K562 (cell line): ENCODE data around the gene IFI27L1. TPM values are rescaled to one million over a fixed set of nuclear protein-coding genes. Genes with fewer than 3 reads are reported as not detected.

Experiments used
- ATAC-seq: fragments of 200-7000 bp; cut with Tn5 transposase; 3 replicates; pipeline ENCODE4 v1.9.1; 2020; ENCODE audit warnings: moderate library complexity
- BruUV-seq: library from RNA; stranded (reverse); fragments of 400-500 nt; replicated peaks from 2 replicates; lab custom pipeline; 2021; lab: Mats Ljungman, UMichigan
- CTCF ChIA-PET: fragments of 300-600 bp; formaldehyde crosslinking; extraction: SDS; loops from one replicate; lab custom pipeline; 2021; ENCODE audit warnings: low intra/inter-chr PET ratio; lab: Yijun Ruan, JAX
- POLR2A ChIA-PET: fragments of 300-600, 350-650 bp; sonication (Branson Sonifier 250); formaldehyde crosslinking; extraction: SDS; loops from one replicate; lab custom pipeline; 2021; ENCODE audit warnings: antibody characterized with exemption, inconsistent platforms; lab: Yijun Ruan, JAX
- DNase-seq, 4 experiments: peaks; one replicate each; pipeline versions ENCODE4 v3.0.0 to v3.0.0-alpha.2; 2011 to 2018; ENCODE audit warnings: low spot score in 3 of 4, mixed read lengths in 3 of 4; ENCODE audit errors: extremely low read depth in 1 of 4
- FAIRE-seq: peaks from 2 replicates; lab custom pipeline; 2011; peaks lifted over from hg19 to GRCh38; lab: Jason Lieb, UNC
- H2AFZ ChIP-seq: 2 replicates; pipeline ENCODE4 v1.6.0; 2011; ENCODE audit warnings: low read depth, low read length, control low read depth, inconsistent platforms
- H3K27ac ChIP-seq: fragments of 200-600 bp; 3 replicates; pipeline ENCODE4 v1.8.0; 2011; ENCODE audit warnings: low read depth, mild to moderate bottlenecking, control low read depth, inconsistent platforms, low read length, moderate library complexity, mixed read lengths; ENCODE audit errors: extremely low read depth
- H3K27me3 ChIP-seq, 2 experiments: fragments of 300-600 bp in 1 of 2; 2 replicates in 1 of 2; 3 replicates in 1 of 2; pipeline versions ENCODE4 v1.6.0 to v1.8.0; 2011; ENCODE audit warnings: inconsistent platforms in 2 of 2, low read length in 2 of 2, mild to moderate bottlenecking in 1 of 2, mixed read lengths in 1 of 2, moderate library complexity in 1 of 2; ENCODE audit not compliant: control insufficient read depth in 2 of 2, insufficient read depth in 2 of 2
- H3K36me3 ChIP-seq: fragments of 300-600 bp; 3 replicates; pipeline ENCODE4 v1.8.0; 2011; ENCODE audit warnings: mild to moderate bottlenecking, low read length, inconsistent platforms; ENCODE audit not compliant: control insufficient read depth, insufficient read depth
- H3K4me1 ChIP-seq, 2 experiments: fragments of 200-600 bp in 1 of 2; replicated peaks in 1 of 2; 2 replicates in 1 of 2; 3 replicates in 1 of 2; pipeline versions ENCODE4 v1.5.1 to v1.8.0; 2011; ENCODE audit warnings: inconsistent platforms in 2 of 2, low read length in 2 of 2, mild to moderate bottlenecking in 1 of 2, mixed read lengths in 1 of 2, moderate library complexity in 1 of 2; ENCODE audit not compliant: control insufficient read depth in 2 of 2, insufficient read depth in 2 of 2
- H3K4me2 ChIP-seq: 2 replicates; pipeline ENCODE4 v1.6.1; 2011; ENCODE audit warnings: low read length, control low read depth, inconsistent platforms, mixed read lengths; ENCODE audit not compliant: insufficient read depth
- H3K4me3 ChIP-seq: fragments of 200-600 bp; sonication (generic), shearing (Covaris generic); 2 replicates; pipeline ENCODE4 v1.5.1; 2016; ENCODE audit warnings: control low read depth, inconsistent platforms
- H3K79me2 ChIP-seq: fragments of 200-600 bp; 3 replicates; pipeline ENCODE4 v1.8.0; 2011; ENCODE audit warnings: low read length, inconsistent platforms; ENCODE audit not compliant: control insufficient read depth, insufficient read depth
- H3K9ac ChIP-seq, 2 experiments: 2 replicates each; pipeline versions ENCODE4 v1.6.0 to v1.6.1; 2011; ENCODE audit warnings: low read depth in 2 of 2, low read length in 2 of 2, control low read depth in 1 of 2, inconsistent platforms in 1 of 2, mild to moderate bottlenecking in 1 of 2, mixed read lengths in 1 of 2; ENCODE audit not compliant: insufficient read depth in 1 of 2
- H3K9me1 ChIP-seq: one replicate; pipeline ENCODE4 v1.6.0; 2011; ENCODE audit warnings: inconsistent platforms, mild to moderate bottlenecking, low read length, moderate library complexity; ENCODE audit not compliant: control insufficient read depth, insufficient read depth
- H3K9me3 ChIP-seq: replicated peaks from 2 replicates; pipeline ENCODE4 v1.5.1; 2011; ENCODE audit warnings: low read depth, low read length, inconsistent platforms; ENCODE audit not compliant: control insufficient read depth, insufficient read depth
- H4K20me1 ChIP-seq: replicated peaks from 2 replicates; pipeline ENCODE4 v1.6.1; 2011; ENCODE audit warnings: low read length, inconsistent platforms, mixed read lengths; ENCODE audit not compliant: control insufficient read depth, insufficient read depth
- ATF6 ChIP-seq: sonication (generic); formaldehyde crosslinking; IDR thresholded peaks from 2 replicates; pipeline ENCODE4 v1.4.0; 2020; ENCODE audit warnings: mild to moderate bottlenecking, missing genetic modification reagents
- BACH1 ChIP-seq: fragments of 200-800 bp; sonication (Bioruptor generic); IDR thresholded peaks from 2 replicates; pipeline ENCODE4 v1.6.1; 2016; ENCODE audit warnings: missing genetic modification characterization, missing compliant biosample characterization
- BRF1 ChIP-seq: IDR thresholded peaks from 3 replicates; pipeline ENCODE4 v1.6.1; 2011; ENCODE audit warnings: borderline replicate concordance, mild to moderate bottlenecking; ENCODE audit not compliant: insufficient read length; ENCODE audit errors: extremely low read depth
- DNMT1 ChIP-seq: fragments of 450-650 bp; IDR thresholded peaks from 2 replicates; pipeline ENCODE4 v1.6.1; 2016; ENCODE audit warnings: antibody characterized with exemption, mild to moderate bottlenecking
- E4F1 ChIP-seq: fragments of 250-450 bp; sonication (Bioruptor Pico); IDR thresholded peaks from 2 replicates; pipeline ENCODE4 v1.5.0; 2021; ENCODE audit warnings: mild to moderate bottlenecking, borderline replicate concordance
- ILF3 ChIP-seq: fragments of 450-650 bp; IDR thresholded peaks from 2 replicates; pipeline ENCODE4 v1.6.1; 2018; ENCODE audit warnings: antibody characterized with exemption, mild to moderate bottlenecking, moderate library complexity, borderline replicate concordance
- TAL1 ChIP-seq: fragments of 450-650 bp; IDR thresholded peaks from 2 replicates; pipeline ENCODE4 v1.6.1; 2016; ENCODE audit warnings: mild to moderate bottlenecking
- THAP7 ChIP-seq: fragments of 250-450 bp; sonication (Bioruptor Pico); IDR thresholded peaks from 2 replicates; pipeline ENCODE4 v1.5.0; 2021
- U2AF1 ChIP-seq: fragments of 200-400 bp; formaldehyde crosslinking; optimal IDR thresholded peaks from 2 replicates; pipeline ENCODE3; 2017; ENCODE audit warnings: mild to moderate bottlenecking, low read depth, low read length, moderate library complexity
- XRCC5 ChIP-seq: fragments of 200-400 bp; formaldehyde crosslinking; IDR thresholded peaks from 2 replicates; pipeline ENCODE4 v1.6.1; 2017; ENCODE audit warnings: low read depth, mild to moderate bottlenecking, low read length
- ZNF140 ChIP-seq: fragments of 250-450 bp; sonication (Bioruptor Pico); IDR thresholded peaks from 2 replicates; pipeline ENCODE4 v1.8.0; 2021; ENCODE audit warnings: moderate library complexity, mild to moderate bottlenecking, inconsistent platforms
- ZNF184 ChIP-seq: sonication (generic); formaldehyde crosslinking; IDR thresholded peaks from 2 replicates; pipeline ENCODE4 v1.5.0; 2020; ENCODE audit warnings: missing genetic modification reagents
- ZNF23 ChIP-seq: fragments of 250-450 bp; sonication (Bioruptor Pico); IDR thresholded peaks from 2 replicates; pipeline ENCODE4 v1.4.0; 2020; ENCODE audit warnings: mild to moderate bottlenecking
- ZNF696 ChIP-seq: fragments of 250-450 bp; sonication (Bioruptor Pico); conservative IDR thresholded peaks from 2 replicates; pipeline ENCODE4 v1.4.0; 2020; ENCODE audit warnings: mild to moderate bottlenecking, moderate library complexity
- ZNF766 ChIP-seq: fragments of 200-800 bp; sonication (Bioruptor generic); conservative IDR thresholded peaks from 2 replicates; pipeline ENCODE4 v1.6.1; 2016; ENCODE audit warnings: missing genetic modification characterization, missing compliant biosample characterization
- ZNF785 ChIP-seq: fragments of 250-450 bp; sonication (Bioruptor Pico); IDR thresholded peaks from 2 replicates; pipeline ENCODE4 v1.4.0; 2020; ENCODE audit warnings: mild to moderate bottlenecking
- WGBS: fragments of 100-300 bp; shearing (Covaris generic); methylation state at CpG from one replicate; pipeline ENCODE4 v1.1.6; 2016; ENCODE audit warnings: low coverage, mixed read lengths; ENCODE audit not compliant: insufficient coverage; ENCODE audit errors: missing lambda C conversion rate; 5-methylcytosine and 5-hydroxymethylcytosine counted together
- in situ Hi-C: fragments of 300-500 bp; cut with MboI; formaldehyde crosslinking; loops from 4 replicates; pipeline ENCODE4 v1.15.0; 2018; ENCODE audit warnings: inconsistent platforms, mixed read lengths
- intact Hi-C: fragments of 100-400 bp; cut with micrococcal nuclease; formaldehyde crosslinking; loops from 2 replicates; pipeline ENCODE4 v1.14.2; 2022
- polyA plus RNA-seq, 8 experiments: library from polyadenylated mRNA; depleted of rRNA in 4 of 8; stranded (reverse) in 5 of 8; unstranded in 3 of 8; fragments of >200 nt; fragmentation: Nextera tagmentation in 2 of 8; fragmentation: Illumina TruSeq in 1 of 8; extraction: Ambion mirVana in 2 of 8; extraction: Trizol in 1 of 8; gene quantifications; 2 replicates each; pipeline versions ENCODE4 v1.2.1 to v1.2.3, GENCODE V29; 2011 to 2014; ENCODE audit warnings: inconsistent platforms in 1 of 8, missing spikeins in 1 of 8
- total RNA-seq, 7 experiments: library from RNA; depleted of rRNA in 6 of 7; stranded (reverse); fragments of >200 nt in 6 of 7; fragmentation: Illumina TruSeq in 2 of 7; extraction: Trizol in 2 of 7; gene quantifications; 2 replicates each; pipeline versions ENCODE4 v1.2.1 to v1.2.3, GENCODE V29; 2011 to 2021; ENCODE audit warnings: low replicate concordance in 1 of 7

The IFI27L1 gene
- total and polyA plus RNA-seq, 9 of the 15 experiments (the other 6 are each of a cell fraction or from before 2014, with no cell fraction given), result 14.5 to 28.0 (median 23.8) TPM

- H2AFZ ChIP-seq, result no peak overlapping the region
- ATAC-seq, result no peak
- no peak overlapping the region for H3K4me2 ChIP-seq
- WGBS, result 33% methylated on average over 13 of the region's 15 CpGs
- H3K27me3 ChIP-seq, result peaks cover 2 to 27% of the 10 kb centered on the region in 2 experiments; a peak in 3 of 5 replicates
- no peak for TF ChIP-seq E4F1 (CRISPR knock-in tag)
- TF ChIP-seq BACH1 (tag), result no peak
- TF ChIP-seq ZNF184 (CRISPR knock-in tag), result no peak
- TF ChIP-seq ILF3, result no peak
- TF ChIP-seq ZNF785 (CRISPR knock-in tag), result no peak
- no peak for TF ChIP-seq DNMT1
- TF ChIP-seq ZNF696 (CRISPR knock-in tag), result no peak
- no peak for TF ChIP-seq ATF6 (CRISPR knock-in tag)
- TF ChIP-seq THAP7 (CRISPR knock-in tag), result no peak
- TF ChIP-seq BRF1, result no peak
- TF ChIP-seq ZNF23 (CRISPR knock-in tag), result no peak
- no peak for TF ChIP-seq U2AF1
- TF ChIP-seq ZNF140, result no peak
- TF ChIP-seq XRCC5, result no peak
- TF ChIP-seq ZNF766 (CRISPR knock-in tag), result no peak
- TF ChIP-seq TAL1, result no peak
- TF ChIP-seq, all 486 proteins: peak for 0
- Histone ChIP-seq H3K4me1 (peaks cover 5% of the 10 kb centered on the region in 2 experiments; a peak in 4 of 5 replicates), H3K4me3 (no peak overlapping the region), H3K9me1 (no peaks in the 10 kb centered on the region), H3K9ac (no peak overlapping the region), H3K36me3 (no peaks in the 10 kb centered on the region), H3K9me3 (no peaks in the 10 kb centered on the region), H3K79me2 (no peaks in the 10 kb centered on the region), H3K27ac (no peak overlapping the region), H4K20me1 (no peaks in the 10 kb centered on the region; the same call in 1 of the 2 replicates)
- BruUV-seq, result no TSS peak
- in situ Hi-C loops, result no loop called here
- FAIRE-seq (no peak), DNase-seq (no peak)
- ChIA-PET CTCF (no interaction called here), POLR2A (interaction anchor here (0.6 to 0.7 kb wide), 2 partner anchors 165 to 173 kb away, joined by 3 read pairs; no protein-coding TSS in a partner anchor)
- intact Hi-C loops, result no loop called here
These were observed 34.5 kb downstream of the IFI27L1 start for GRCh38 chr14:94115631-94116030.
